Progenitor cell of endocrine pancreas (in vitro differentiated cells): ENCODE measurements around the gene CD93. TPM values are rescaled to one million over a fixed set of nuclear protein-coding genes. Genes with fewer than 3 reads are reported as not detected.

ENCODE experiments used
- DNase-seq: peaks from one replicate; pipeline ENCODE4 v3.0.0; 2021; ENCODE audit warnings: low spot score; ENCODE audit not compliant: unreplicated experiment
- H3K27ac Mint-ChIP-seq: 2 replicates; pipeline ENCODE4 v1.8.0; 2021; ENCODE audit warnings: mild to moderate bottlenecking, moderate library complexity, mixed read lengths
- H3K27me3 Mint-ChIP-seq: 2 replicates; pipeline ENCODE4 v1.8.0; 2021; ENCODE audit warnings: mixed read lengths
- H3K36me3 Mint-ChIP-seq: 2 replicates; pipeline ENCODE4 v1.8.0; 2022; ENCODE audit warnings: mixed read lengths; ENCODE audit not compliant: insufficient read depth
- H3K4me1 Mint-ChIP-seq: 2 replicates; pipeline ENCODE4 v1.8.0; 2021; ENCODE audit warnings: low read depth, mixed read lengths
- H3K4me3 Mint-ChIP-seq: 2 replicates; pipeline ENCODE4 v1.8.0; 2021; ENCODE audit warnings: low read depth, mild to moderate bottlenecking, moderate library complexity, mixed read lengths
- H3K9me3 Mint-ChIP-seq: 2 replicates; pipeline ENCODE4 v1.8.0; 2021; ENCODE audit warnings: low read depth, mixed read lengths
- total RNA-seq: library from RNA; stranded (reverse); gene quantifications from 2 replicates; pipeline ENCODE4 v1.2.1, GENCODE V29; 2021
- TF ChIP-seq, protein P1 (sequence below): fragments of 200-600 bp; sonication (generic); IDR thresholded peaks from one replicate; pipeline ENCODE4 v1.5.0; 2021; ENCODE audit warnings: antibody characterized with exemption, mild to moderate bottlenecking; ENCODE audit not compliant: unreplicated experiment

CD93 gene
- total RNA-seq, 1 donor from 2014 or later, result not detected

DNA sequence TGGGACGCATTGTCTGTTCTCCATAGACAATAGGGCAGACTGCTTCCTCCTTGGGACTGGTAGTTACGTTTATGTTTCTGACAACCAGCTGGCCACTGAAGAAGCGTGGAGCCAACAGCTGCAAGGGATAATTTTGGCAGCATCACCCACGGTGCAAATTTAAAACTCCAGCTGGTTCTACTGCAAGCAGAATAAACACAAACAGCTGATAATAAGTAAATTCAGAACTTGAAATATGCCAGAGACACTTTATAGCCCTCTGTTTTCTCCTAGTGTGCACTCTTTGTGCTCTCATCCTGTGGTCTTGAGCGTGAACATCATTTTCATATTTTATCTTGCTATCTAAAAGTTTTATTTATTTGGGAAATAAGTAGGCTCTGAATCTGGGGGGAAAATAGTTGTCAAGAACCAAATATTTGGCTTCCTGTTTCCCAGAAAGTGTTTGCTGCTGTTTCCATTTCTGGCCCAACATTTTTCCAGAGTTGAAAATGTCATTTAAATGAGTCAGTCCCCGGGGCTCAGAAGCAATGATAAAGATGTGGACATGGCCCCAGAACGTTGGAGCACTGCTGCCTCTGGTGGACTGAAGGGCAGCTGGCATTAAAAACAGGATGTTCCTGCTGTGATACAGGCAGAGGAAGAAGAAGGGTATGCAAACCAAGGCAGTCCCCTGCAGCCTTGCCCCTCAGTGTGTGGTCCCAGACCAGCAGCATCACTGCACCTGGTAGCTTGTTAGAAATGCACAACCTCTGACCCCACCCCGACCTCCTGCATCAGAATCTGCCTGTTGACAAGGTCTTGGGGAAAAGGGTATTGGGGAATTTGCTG, 24.2 kb downstream of the CD93 start:
- peaks cover 7% of the 10 kb centered on the region for H3K4me1 Mint-ChIP-seq
- no peaks in the 10 kb centered on the region for H3K36me3 Mint-ChIP-seq
- TF ChIP-seq, protein P1, sequence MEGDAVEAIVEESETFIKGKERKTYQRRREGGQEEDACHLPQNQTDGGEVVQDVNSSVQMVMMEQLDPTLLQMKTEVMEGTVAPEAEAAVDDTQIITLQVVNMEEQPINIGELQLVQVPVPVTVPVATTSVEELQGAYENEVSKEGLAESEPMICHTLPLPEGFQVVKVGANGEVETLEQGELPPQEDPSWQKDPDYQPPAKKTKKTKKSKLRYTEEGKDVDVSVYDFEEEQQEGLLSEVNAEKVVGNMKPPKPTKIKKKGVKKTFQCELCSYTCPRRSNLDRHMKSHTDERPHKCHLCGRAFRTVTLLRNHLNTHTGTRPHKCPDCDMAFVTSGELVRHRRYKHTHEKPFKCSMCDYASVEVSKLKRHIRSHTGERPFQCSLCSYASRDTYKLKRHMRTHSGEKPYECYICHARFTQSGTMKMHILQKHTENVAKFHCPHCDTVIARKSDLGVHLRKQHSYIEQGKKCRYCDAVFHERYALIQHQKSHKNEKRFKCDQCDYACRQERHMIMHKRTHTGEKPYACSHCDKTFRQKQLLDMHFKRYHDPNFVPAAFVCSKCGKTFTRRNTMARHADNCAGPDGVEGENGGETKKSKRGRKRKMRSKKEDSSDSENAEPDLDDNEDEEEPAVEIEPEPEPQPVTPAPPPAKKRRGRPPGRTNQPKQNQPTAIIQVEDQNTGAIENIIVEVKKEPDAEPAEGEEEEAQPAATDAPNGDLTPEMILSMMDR, result peak; percentile 40
- peaks cover 32% of the 10 kb centered on the region for H3K27me3 Mint-ChIP-seq
- no peak overlapping the region for H3K4me3 Mint-ChIP-seq
- DNase-seq, result no peak
- H3K9me3 Mint-ChIP-seq, result no peaks in the 10 kb centered on the region
- H3K27ac Mint-ChIP-seq, result no peak overlapping the region

DNA sequence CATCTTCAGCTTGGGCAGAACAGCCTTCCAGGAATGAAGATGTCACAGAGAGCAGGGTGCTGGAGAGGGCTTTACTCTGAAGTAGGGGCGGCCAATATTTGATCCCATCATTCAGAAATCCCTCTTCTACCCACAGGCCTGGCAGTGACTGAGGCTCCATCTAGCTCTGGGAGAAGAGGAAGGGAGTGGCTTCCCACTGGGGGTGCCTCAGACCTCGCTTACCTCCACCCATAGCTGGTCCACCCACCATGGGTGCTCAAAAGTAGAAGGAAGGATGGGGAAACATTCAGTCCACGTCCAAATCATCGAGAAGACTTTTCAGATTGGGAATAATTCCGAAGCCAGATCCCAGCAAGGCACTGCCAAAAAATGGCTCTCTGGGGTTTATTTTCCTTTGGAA, 24.9 kb downstream of the CD93 start:
- Mint-ChIP-seq H3K27ac (no peak overlapping the region), H3K4me1 (peaks cover 5% of the 10 kb centered on the region), H3K27me3 (peaks cover 31% of the 10 kb centered on the region), H3K9me3 (peaks cover 3% of the 10 kb centered on the region), H3K4me3 (no peak overlapping the region), H3K36me3 (no peaks in the 10 kb centered on the region)
- DNase-seq, result no peak
- TF ChIP-seq, protein P1, result no peak

DNA sequence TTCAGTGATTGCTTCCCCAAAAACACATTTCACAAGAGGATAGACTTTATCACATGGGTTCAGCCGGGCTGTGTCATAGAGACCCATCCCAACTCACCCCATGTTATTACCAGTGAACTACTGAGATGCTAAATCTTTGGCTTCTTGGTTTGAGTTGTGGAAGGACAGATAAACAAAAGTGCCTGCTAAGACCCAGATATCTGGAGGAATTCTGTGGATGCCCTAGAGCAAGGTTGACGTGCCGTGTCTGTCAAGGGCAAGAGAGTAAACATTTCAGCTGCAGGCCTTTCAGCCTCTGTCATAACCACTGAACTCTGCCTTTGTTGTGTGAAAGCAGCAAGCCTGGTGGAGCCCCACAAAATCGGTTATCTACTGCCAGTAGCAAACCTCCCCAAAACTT, 25.5 kb downstream of the CD93 start:
- H3K4me3 Mint-ChIP-seq, result no peak overlapping the region
- no peaks in the 10 kb centered on the region for H3K36me3 Mint-ChIP-seq
- TF ChIP-seq, protein P1, result no peak
- no peak for DNase-seq
- peaks cover 2% of the 10 kb centered on the region for H3K4me1 Mint-ChIP-seq
- H3K9me3 Mint-ChIP-seq, result peaks cover 3% of the 10 kb centered on the region
- H3K27ac Mint-ChIP-seq, result no peak overlapping the region
- peaks cover 31% of the 10 kb centered on the region for H3K27me3 Mint-ChIP-seq

DNA sequence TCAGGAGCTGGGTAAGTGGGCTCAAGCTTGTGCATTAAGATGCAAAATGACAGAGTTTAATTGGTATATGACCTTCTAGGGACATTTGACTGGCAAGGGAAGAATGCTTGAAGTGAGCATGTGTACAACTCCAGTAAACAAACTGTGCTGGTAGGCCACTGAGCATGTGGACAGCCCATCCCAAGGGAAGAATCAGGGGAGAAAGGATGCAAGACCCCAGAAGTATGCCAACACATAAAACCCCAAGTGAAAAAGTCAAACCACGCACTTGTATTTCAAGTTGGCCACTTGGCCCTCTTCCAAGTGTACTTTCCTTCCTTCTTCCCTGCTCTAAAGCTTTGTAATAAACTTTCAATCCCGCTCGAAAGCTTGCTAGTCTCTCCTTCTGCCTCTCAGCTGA, 26.3 kb downstream of the CD93 start:
- Mint-ChIP-seq H3K36me3 (no peaks in the 10 kb centered on the region), H3K4me3 (no peak overlapping the region), H3K9me3 (peaks cover 3% of the 10 kb centered on the region), H3K4me1 (no peaks in the 10 kb centered on the region), H3K27me3 (peaks cover 29% of the 10 kb centered on the region), H3K27ac (no peak overlapping the region)
- DNase-seq, result no peak
- TF ChIP-seq, protein P1, result no peak

DNA sequence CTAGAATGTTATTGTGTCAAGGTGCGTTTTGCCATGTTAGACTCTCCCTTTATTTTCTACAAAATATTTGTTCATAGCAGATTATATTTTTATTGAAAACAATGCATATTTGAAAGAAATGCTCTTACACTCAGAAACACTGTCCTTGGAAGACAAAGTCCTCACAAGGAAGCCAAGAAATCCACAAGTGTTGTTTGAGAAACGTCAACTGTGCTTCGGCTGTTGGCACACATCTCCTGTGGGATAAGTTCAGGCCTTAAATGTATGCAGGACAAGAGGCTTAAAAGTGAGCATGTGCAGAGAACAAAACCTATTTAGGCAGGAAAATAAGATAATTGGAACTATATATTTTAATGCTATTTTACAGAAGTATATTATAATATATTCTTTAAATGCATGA, 27.1 kb downstream of the CD93 start:
- H3K27ac Mint-ChIP-seq, result no peak overlapping the region
- no peak overlapping the region for H3K4me3 Mint-ChIP-seq
- DNase-seq, result no peak
- TF ChIP-seq, protein P1, result no peak
- H3K36me3 Mint-ChIP-seq, result no peaks in the 10 kb centered on the region
- H3K9me3 Mint-ChIP-seq, result peaks cover 3% of the 10 kb centered on the region
- H3K4me1 Mint-ChIP-seq, result no peaks in the 10 kb centered on the region
- peaks cover 29% of the 10 kb centered on the region for H3K27me3 Mint-ChIP-seq
